ENCODE data around the gene KLK7.

KLK7 gene

DNA sequence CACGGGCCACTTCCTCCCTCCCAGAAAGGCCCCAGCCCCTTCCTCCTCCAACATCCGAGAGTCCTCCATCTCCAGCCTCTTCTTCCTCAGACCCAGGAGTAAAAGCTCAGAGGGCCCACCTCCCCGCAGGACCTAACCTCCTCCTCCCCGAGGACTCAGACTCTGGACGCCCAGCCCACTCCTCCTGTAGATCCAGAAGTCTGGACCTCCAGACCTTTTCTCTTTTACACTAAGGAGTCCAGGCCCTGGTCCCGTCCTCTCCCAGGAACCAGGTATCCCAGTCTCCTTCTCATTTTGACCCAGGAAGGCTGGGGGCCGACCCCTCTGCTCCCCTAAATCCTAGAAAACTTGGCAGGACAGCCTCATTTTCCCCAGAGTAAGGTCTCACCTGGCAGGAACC lies 19.6 kb upstream of the KLK7 start:
- H3K9ac ChIP-seq (ENCODE audit: low read length), result no peak overlapping the region
- H3K4me2 ChIP-seq (ENCODE audit: low read length), result no peak overlapping the region
- no peak overlapping the region for H3K23ac ChIP-seq (ENCODE audit: low read length)

DNA sequence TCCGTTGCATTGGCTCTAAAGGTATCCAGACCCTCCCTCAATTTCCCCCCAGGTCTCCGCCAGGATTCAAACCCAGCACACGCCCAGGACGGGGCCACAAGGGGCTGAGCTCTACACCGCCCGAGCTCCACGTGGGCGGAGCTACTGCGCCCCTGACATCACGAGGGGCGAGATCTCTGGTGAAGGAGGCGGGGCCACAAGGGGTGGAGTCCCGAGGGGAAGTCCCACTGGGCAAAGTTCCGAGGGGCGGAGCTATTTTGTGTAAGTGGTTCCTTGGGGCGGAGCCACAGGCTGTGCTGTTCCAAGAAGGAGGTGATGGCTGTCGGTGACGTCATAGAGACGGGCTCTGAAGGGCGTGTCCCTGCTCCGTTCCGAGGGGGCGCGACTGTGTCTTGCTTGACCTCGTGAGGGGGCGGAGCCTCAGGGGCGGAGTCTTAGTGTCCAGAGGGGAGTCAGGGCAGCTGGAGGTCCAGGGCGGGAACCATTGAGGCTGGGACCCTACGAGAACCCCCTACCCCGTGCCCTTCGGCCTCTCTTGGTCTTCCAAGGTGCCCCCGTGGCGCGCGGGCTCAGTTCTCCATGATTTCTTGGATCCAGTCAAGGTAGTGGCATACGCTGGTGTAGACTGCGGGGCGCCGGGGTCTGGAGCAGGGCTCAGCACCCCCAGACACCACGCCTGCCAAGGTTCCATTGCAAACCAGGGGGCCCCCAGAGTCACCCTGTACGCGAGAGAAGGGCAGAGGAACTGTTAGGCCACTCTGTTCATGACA lies 19.0 kb upstream of the KLK7 start:
- no peak overlapping the region for H3K18ac ChIP-seq (ENCODE audit: low read length)
- no peaks in the 10 kb centered on the region for H3K27me3 ChIP-seq (ENCODE audit: insufficient read depth, low read length, poor library complexity)
- no peak overlapping the region for H2BK5ac ChIP-seq (ENCODE audit: low read length)
- H3K4ac ChIP-seq (ENCODE audit: low read depth, low read length), result no peak overlapping the region
- no peak overlapping the region for H2AK5ac ChIP-seq (ENCODE audit: low read length)
- no peaks in the 10 kb centered on the region for H3K79me1 ChIP-seq (ENCODE audit: low read length)
- peak overlapping the region; percentile 53 for H3K9ac ChIP-seq (ENCODE audit: low read length)
- no peaks in the 10 kb centered on the region for H3K36me3 ChIP-seq (ENCODE audit: control insufficient read depth, insufficient read depth, low read length)
- H4K5ac ChIP-seq (ENCODE audit: low read length), result no peak overlapping the region
- peak overlapping the region; percentile 82 for H3K56ac ChIP-seq (ENCODE audit: low read length)
- H3K4me1 ChIP-seq (ENCODE audit: control insufficient read depth, low read depth, low read length), result no peaks in the 10 kb centered on the region
- DNase-seq, result peak; percentile 93
- no peak overlapping the region for H4K8ac ChIP-seq (ENCODE audit: low read depth, low read length)
- no peak overlapping the region for H3K27ac ChIP-seq (ENCODE audit: low read depth, low read length)
- H2BK120ac ChIP-seq (ENCODE audit: low read depth, low read length), result no peak overlapping the region
- no peak overlapping the region for H3K23ac ChIP-seq (ENCODE audit: low read length)
- H3K4me3 ChIP-seq (ENCODE audit: low read length), result no peak overlapping the region
- no peaks in the 10 kb centered on the region for H3K79me2 ChIP-seq (ENCODE audit: control insufficient read depth, insufficient read depth, low read length)
- H3K4me2 ChIP-seq (ENCODE audit: low read length), result peak overlapping the region; percentile 62
- WGBS (ENCODE audit: extremely low coverage, insufficient coverage, low lambda C conversion rate), result no CpG with 5 or more reads among the region's 42 CpGs
- H2BK15ac ChIP-seq (replicated peaks; ENCODE audit: low read depth), result no peak overlapping the region

More for the DNA sequence above, 19.6 kb upstream of the KLK7 start:
- Histone ChIP-seq H2AK5ac (ENCODE audit: low read length) (no peak overlapping the region), H2BK15ac (replicated peaks; ENCODE audit: low read depth) (no peak overlapping the region), H3K36me3 (ENCODE audit: control insufficient read depth, insufficient read depth, low read length) (no peaks in the 10 kb centered on the region), H4K8ac (ENCODE audit: low read depth, low read length) (no peak overlapping the region), H2BK120ac (ENCODE audit: low read depth, low read length) (no peak overlapping the region), H2BK5ac (ENCODE audit: low read length) (no peak overlapping the region), H3K27ac (ENCODE audit: low read depth, low read length) (no peak overlapping the region), H3K27me3 (ENCODE audit: insufficient read depth, low read length, poor library complexity) (no peaks in the 10 kb centered on the region), H3K79me1 (ENCODE audit: low read length) (no peaks in the 10 kb centered on the region), H3K4me3 (ENCODE audit: low read length) (no peak overlapping the region), H3K4ac (ENCODE audit: low read depth, low read length) (no peak overlapping the region), H4K5ac (ENCODE audit: low read length) (no peak overlapping the region), H3K56ac (ENCODE audit: low read length) (no peak overlapping the region), H3K4me1 (ENCODE audit: control insufficient read depth, low read depth, low read length) (no peaks in the 10 kb centered on the region), H3K18ac (ENCODE audit: low read length) (no peak overlapping the region), H3K79me2 (ENCODE audit: control insufficient read depth, insufficient read depth, low read length) (no peaks in the 10 kb centered on the region)
- no CpG with 5 or more reads among the region's 7 CpGs for WGBS (ENCODE audit: extremely low coverage, insufficient coverage, low lambda C conversion rate)
- no peak for DNase-seq

DNA sequence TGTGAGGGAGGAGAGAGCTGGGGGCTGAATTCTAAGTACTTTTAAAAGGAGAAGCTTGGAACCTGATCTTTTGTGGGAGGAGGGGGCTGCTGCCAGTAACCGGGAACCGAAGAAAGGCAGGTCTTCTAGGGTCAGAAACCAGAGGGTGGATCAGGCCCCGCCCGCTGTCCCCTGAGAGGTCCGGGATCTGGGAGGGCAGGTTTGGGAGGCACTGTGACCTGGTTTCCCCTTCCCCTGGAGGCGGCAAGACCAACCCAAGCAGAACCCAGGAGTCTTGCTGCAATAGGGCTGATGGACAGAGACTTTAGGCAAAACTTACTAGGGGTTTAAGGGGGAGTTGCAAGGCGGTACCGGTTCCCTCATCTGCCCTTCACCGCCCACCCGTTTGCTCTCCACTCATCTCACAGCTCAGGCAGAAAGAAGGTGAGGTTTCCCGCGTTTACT lies 18.4 kb upstream of the KLK7 start:
- Histone ChIP-seq H3K36me3 (ENCODE audit: control insufficient read depth, insufficient read depth, low read length) (no peaks in the 10 kb centered on the region), H2BK120ac (ENCODE audit: low read depth, low read length) (no peak overlapping the region), H2BK5ac (ENCODE audit: low read length) (no peak overlapping the region), H3K23ac (ENCODE audit: low read length) (no peak overlapping the region), H3K79me2 (ENCODE audit: control insufficient read depth, insufficient read depth, low read length) (no peaks in the 10 kb centered on the region), H4K8ac (ENCODE audit: low read depth, low read length) (no peak overlapping the region), H2BK15ac (replicated peaks; ENCODE audit: low read depth) (no peak overlapping the region), H3K18ac (ENCODE audit: low read length) (no peak overlapping the region), H3K4me1 (ENCODE audit: control insufficient read depth, low read depth, low read length) (no peaks in the 10 kb centered on the region), H3K4me3 (ENCODE audit: low read length) (no peak overlapping the region), H3K4me2 (ENCODE audit: low read length) (peak overlapping the region; percentile 62), H3K4ac (ENCODE audit: low read depth, low read length) (no peak overlapping the region), H3K27ac (ENCODE audit: low read depth, low read length) (no peak overlapping the region), H4K5ac (ENCODE audit: low read length) (no peak overlapping the region), H2AK5ac (ENCODE audit: low read length) (no peak overlapping the region), H3K56ac (ENCODE audit: low read length) (peak overlapping the region; percentile 82), H3K79me1 (ENCODE audit: low read length) (no peaks in the 10 kb centered on the region), H3K27me3 (ENCODE audit: insufficient read depth, low read length, poor library complexity) (no peaks in the 10 kb centered on the region), H3K9ac (ENCODE audit: low read length) (peak overlapping the region; percentile 53)
- no CpG with 5 or more reads among the region's 12 CpGs for WGBS (ENCODE audit: extremely low coverage, insufficient coverage, low lambda C conversion rate)
- no peak for DNase-seq

DNA sequence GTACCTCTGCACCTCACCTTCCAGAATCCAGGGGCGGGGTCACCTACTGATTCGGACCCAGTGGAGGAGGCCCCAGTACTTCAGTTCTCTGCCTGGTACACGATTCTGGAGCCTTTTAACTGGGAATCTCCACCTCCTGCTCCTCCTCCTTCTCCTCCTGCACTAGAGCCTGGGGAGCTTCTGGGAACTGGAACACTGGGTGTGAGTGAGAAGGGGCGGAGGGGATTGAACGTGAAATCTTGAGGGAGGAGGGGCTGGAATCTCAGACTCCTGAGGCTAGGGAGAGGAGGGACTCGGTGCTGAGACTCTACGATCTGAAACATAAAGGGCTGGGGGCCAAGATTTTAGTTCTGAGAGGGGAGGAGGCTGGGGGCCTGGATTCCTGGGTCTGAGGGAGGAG lies 17.8 kb upstream of the KLK7 start, which contains the start of gene KLK8:
Gene KLK8, minus strand, starts transcription at position 90 of the 400 bp plus-strand sequence. CDS start 437 bp downstream, outside the sequence.
- no peak within 1 kb of the TSS for H2AK5ac ChIP-seq (ENCODE audit: low read length)
- no peak within 1 kb of the TSS for H4K8ac ChIP-seq (ENCODE audit: low read depth, low read length)
- H3K27ac ChIP-seq (ENCODE audit: low read depth, low read length), result no peak within 1 kb of the TSS
- peak within 1 kb of the TSS; percentile 53 for H3K9ac ChIP-seq (ENCODE audit: low read length)
- H3K27me3 ChIP-seq (ENCODE audit: insufficient read depth, low read length, poor library complexity), result no peaks in the 10 kb centered on the region
- no peaks in the 10 kb centered on the region for H3K79me2 ChIP-seq (ENCODE audit: control insufficient read depth, insufficient read depth, low read length)
- no peak within 1 kb of the TSS for H3K4ac ChIP-seq (ENCODE audit: low read depth, low read length)
- H3K4me3 ChIP-seq (ENCODE audit: low read length), result no peak within 1 kb of the TSS
- no peaks in the 10 kb centered on the region for H3K4me1 ChIP-seq (ENCODE audit: control insufficient read depth, low read depth, low read length)
- peak; percentile 47 for DNase-seq
- no peak within 1 kb of the TSS for H2BK120ac ChIP-seq (ENCODE audit: low read depth, low read length)
- H3K23ac ChIP-seq (ENCODE audit: low read length), result no peak within 1 kb of the TSS
- peak within 1 kb of the TSS; percentile 62 for H3K4me2 ChIP-seq (ENCODE audit: low read length)
- no peaks in the 10 kb centered on the region for H3K79me1 ChIP-seq (ENCODE audit: low read length)
- WGBS (ENCODE audit: extremely low coverage, insufficient coverage, low lambda C conversion rate), result no CpG with 5 or more reads among the region's 7 CpGs
- no peak within 1 kb of the TSS for H2BK15ac ChIP-seq (replicated peaks; ENCODE audit: low read depth)
- H3K18ac ChIP-seq (ENCODE audit: low read length), result no peak within 1 kb of the TSS
- H2BK5ac ChIP-seq (ENCODE audit: low read length), result no peak within 1 kb of the TSS
- H3K36me3 ChIP-seq (ENCODE audit: control insufficient read depth, insufficient read depth, low read length), result no peaks in the 10 kb centered on the region
- no peak within 1 kb of the TSS for H4K5ac ChIP-seq (ENCODE audit: low read length)
- peak within 1 kb of the TSS; percentile 82 for H3K56ac ChIP-seq (ENCODE audit: low read length)

DNA sequence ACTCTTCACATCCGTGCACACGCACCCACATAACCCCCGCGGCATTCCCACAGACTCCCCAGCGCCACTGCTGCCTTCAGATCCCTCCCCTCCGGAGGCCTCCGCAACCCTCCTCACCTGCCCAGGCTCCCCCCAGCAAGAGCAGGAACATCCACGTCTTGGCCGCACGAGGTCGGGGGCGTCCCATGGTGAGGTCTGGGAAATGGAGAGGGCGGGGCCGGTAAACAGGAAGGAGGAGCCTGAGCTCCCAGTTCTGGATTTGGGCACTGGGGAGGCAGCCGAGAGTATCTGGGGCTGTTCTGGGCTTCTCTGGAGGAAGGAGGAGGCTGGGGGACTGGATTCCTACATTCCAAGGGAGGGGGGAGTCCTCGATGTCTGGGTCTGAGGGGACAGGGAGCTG lies 17.3 kb upstream of the KLK7 start:
- Histone ChIP-seq H3K4me1 (ENCODE audit: control insufficient read depth, low read depth, low read length) (no peaks in the 10 kb centered on the region), H3K18ac (ENCODE audit: low read length) (no peak overlapping the region)
- DNase-seq, result peak; percentile 76

More for the DNA sequence above, 17.3 kb upstream of the KLK7 start:
- H3K27ac ChIP-seq (ENCODE audit: low read depth, low read length), result no peak overlapping the region
- H3K23ac ChIP-seq (ENCODE audit: low read length), result no peak overlapping the region
- H3K79me2 ChIP-seq (ENCODE audit: control insufficient read depth, insufficient read depth, low read length), result no peaks in the 10 kb centered on the region
- no peak overlapping the region for H3K4me2 ChIP-seq (ENCODE audit: low read length)
- H4K8ac ChIP-seq (ENCODE audit: low read depth, low read length), result no peak overlapping the region
- H4K5ac ChIP-seq (ENCODE audit: low read length), result no peak overlapping the region
- H3K36me3 ChIP-seq (ENCODE audit: control insufficient read depth, insufficient read depth, low read length), result no peaks in the 10 kb centered on the region
- H3K9ac ChIP-seq (ENCODE audit: low read length), result peak overlapping the region; percentile 3
- WGBS (ENCODE audit: extremely low coverage, insufficient coverage, low lambda C conversion rate), result no CpG with 5 or more reads among the region's 16 CpGs
- H2BK15ac ChIP-seq (replicated peaks; ENCODE audit: low read depth), result no peak overlapping the region
- no peak overlapping the region for H2BK120ac ChIP-seq (ENCODE audit: low read depth, low read length)
- no peak overlapping the region for H2AK5ac ChIP-seq (ENCODE audit: low read length)
- no peak overlapping the region for H2BK5ac ChIP-seq (ENCODE audit: low read length)
- H3K4ac ChIP-seq (ENCODE audit: low read depth, low read length), result no peak overlapping the region
- no peaks in the 10 kb centered on the region for H3K27me3 ChIP-seq (ENCODE audit: insufficient read depth, low read length, poor library complexity)
- H3K56ac ChIP-seq (ENCODE audit: low read length), result peak overlapping the region; percentile 22
- no peaks in the 10 kb centered on the region for H3K79me1 ChIP-seq (ENCODE audit: low read length)
- H3K4me3 ChIP-seq (ENCODE audit: low read length), result no peak overlapping the region
